ENCODE measurements around the gene KCNC2. TPM values are rescaled to one million over a fixed set of nuclear protein-coding genes. Genes with fewer than 3 reads are reported as not detected.
A peak's percentile ranks its signal among the peaks of the same experiment; 100 is the strongest.

The KCNC2 gene
- total RNA-seq (1 to 10 TPM in 1 of 4 donors, under 1 TPM in 3; under 0.01 to 1.1 (median 0.56) TPM), polyA plus RNA-seq (under 1 TPM in 1 of 3 donors, not detected in 2; 0.07 TPM)

DNA sequence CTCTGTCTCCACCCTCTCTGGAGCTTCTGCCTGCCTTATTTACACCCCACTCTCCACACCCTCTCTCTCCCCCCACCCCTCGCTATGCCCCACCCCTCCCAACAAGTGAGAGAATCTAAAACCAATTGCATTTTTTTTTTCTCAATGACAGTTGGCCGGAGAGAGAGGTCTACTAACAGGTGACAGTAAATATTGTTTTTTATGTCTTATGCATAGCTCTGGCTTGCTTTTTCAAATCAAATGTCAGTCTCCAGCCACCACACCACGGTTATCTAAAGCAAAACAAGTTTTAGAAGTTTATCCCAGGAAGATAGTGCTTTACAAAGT, at the start of gene KCNC2:
Gene KCNC2, minus strand, starts transcription at position 28 of the 327 bp plus-strand sequence.
- Histone ChIP-seq H3K4me3 (peak within 1 kb of the TSS in 1 of 4 donors; percentile 13), H3K4me1 (peaks cover 0 to 8% (median 4%) of the 10 kb centered on the region in 4 donors), H3K27me3 (peaks cover 7 to 49% (median 36%) of the 10 kb centered on the region in 3 donors), H3K9me3 (no peaks in the 10 kb centered on the region), H3K36me3 (no peaks in the 10 kb centered on the region), H3K27ac (no peak within 1 kb of the TSS)
- 35 to 51% methylated on average over 3 of the region's 3 CpGs for WGBS, 2 donors
- TF ChIP-seq, protein P1, sequence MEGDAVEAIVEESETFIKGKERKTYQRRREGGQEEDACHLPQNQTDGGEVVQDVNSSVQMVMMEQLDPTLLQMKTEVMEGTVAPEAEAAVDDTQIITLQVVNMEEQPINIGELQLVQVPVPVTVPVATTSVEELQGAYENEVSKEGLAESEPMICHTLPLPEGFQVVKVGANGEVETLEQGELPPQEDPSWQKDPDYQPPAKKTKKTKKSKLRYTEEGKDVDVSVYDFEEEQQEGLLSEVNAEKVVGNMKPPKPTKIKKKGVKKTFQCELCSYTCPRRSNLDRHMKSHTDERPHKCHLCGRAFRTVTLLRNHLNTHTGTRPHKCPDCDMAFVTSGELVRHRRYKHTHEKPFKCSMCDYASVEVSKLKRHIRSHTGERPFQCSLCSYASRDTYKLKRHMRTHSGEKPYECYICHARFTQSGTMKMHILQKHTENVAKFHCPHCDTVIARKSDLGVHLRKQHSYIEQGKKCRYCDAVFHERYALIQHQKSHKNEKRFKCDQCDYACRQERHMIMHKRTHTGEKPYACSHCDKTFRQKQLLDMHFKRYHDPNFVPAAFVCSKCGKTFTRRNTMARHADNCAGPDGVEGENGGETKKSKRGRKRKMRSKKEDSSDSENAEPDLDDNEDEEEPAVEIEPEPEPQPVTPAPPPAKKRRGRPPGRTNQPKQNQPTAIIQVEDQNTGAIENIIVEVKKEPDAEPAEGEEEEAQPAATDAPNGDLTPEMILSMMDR (IDR thresholded peaks at IDR 0.05) = no peak
- no peak for TF ChIP-seq POLR2A (IDR thresholded peaks at IDR 0.05)
- TF ChIP-seq POLR2AphosphoS5 (IDR thresholded peaks at IDR 0.05) = no peak
- no peak for TF ChIP-seq EP300 (IDR thresholded peaks at IDR 0.05)
- intact Hi-C loops (cut with DNase I) = no loop called here
- DNase-seq = no peak

DNA sequence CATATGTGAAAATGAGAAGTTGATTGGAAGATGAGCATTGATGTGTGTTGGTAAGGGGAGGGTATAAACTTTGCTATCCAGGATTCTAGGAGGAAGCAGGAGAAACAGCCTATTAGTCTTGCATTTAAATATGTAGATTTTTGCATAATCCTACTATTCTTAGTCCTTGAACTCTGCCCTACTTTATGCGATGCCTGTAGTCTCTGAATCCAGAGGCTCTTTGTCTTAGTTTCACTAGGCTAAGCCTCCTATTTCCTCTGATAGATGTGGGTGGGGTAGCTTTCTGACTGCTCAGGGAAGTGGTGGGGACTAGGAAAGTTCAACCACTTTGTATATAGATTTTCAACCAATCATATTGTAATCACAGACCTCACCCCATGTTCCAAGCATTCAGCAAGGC, 49.5 kb upstream of the KCNC2 start:
- Histone ChIP-seq H3K27ac (no peak overlapping the region), H3K9me3 (no peaks in the 10 kb centered on the region), H3K4me1 (no peaks in the 10 kb centered on the region), H3K4me3 (no peak overlapping the region), H3K36me3 (no peaks in the 10 kb centered on the region), H3K27me3 (no peaks in the 10 kb centered on the region)
- no peak for DNase-seq
- WGBS, 2 donors = 41 to 51% methylated on average over 1 of the region's 1 CpG
- TF ChIP-seq EP300 (IDR thresholded peaks at IDR 0.05) = no peak
- TF ChIP-seq, protein P1 (IDR thresholded peaks at IDR 0.05) = no peak
- no peak for TF ChIP-seq POLR2AphosphoS5 (IDR thresholded peaks at IDR 0.05)
- no peak for TF ChIP-seq POLR2A (IDR thresholded peaks at IDR 0.05)
- intact Hi-C loops (cut with DNase I) = no loop called here

DNA sequence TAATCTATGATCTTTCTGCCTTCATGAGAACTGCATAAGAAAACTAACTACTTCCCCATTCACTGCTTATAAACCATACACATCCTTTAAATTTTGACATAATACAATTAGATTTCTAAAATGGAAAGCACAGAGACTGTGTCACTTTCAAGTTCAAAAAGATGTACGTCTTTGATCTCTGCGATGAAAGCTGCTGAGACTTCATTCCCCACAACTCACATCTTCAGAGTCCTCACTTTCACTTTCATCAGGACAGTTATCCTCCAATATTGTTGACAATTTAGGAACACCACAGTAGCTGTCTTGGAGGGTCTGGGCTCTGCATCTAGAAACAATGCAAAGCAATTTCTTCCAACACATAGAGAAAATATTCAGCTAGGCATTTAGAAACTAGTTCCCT, 47.9 kb upstream of the KCNC2 start:
- H3K36me3 ChIP-seq = no peaks in the 10 kb centered on the region
- no peaks in the 10 kb centered on the region for H3K9me3 ChIP-seq
- no peaks in the 10 kb centered on the region for H3K27me3 ChIP-seq
- H3K4me1 ChIP-seq = no peaks in the 10 kb centered on the region
- H3K4me3 ChIP-seq = no peak overlapping the region
- DNase-seq = no peak
- 77 to 89% methylated on average over 2 of the region's 2 CpGs for WGBS, 2 donors
- TF ChIP-seq EP300 (IDR thresholded peaks at IDR 0.05) (no peak), POLR2A (IDR thresholded peaks at IDR 0.05) (no peak), POLR2AphosphoS5 (IDR thresholded peaks at IDR 0.05) (no peak)
- TF ChIP-seq, protein P1 (IDR thresholded peaks at IDR 0.05) = no peak
- no peak overlapping the region for H3K27ac ChIP-seq
- intact Hi-C loops (cut with DNase I) = no loop called here

DNA sequence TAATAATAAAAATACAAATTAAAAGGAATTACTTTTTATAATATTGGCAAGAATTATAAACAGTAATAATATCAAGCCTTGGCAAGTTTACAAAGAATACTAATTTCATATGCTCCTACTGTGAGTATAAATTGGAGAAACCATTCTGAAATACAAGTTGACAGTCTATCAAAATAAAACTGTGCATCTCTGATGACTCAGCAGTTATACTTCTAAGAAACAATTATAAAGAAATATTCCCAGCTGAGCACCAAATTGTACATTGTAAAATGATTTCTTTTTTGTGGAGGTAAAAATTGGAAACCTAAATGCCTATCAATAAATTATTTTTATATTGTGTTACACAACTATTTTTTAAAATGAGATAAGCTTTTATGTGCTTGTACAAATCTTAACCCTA, 35.5 kb upstream of the KCNC2 start:
- DNase-seq = no peak
- Histone ChIP-seq H3K27me3 (no peaks in the 10 kb centered on the region), H3K36me3 (no peaks in the 10 kb centered on the region), H3K4me3 (no peak overlapping the region), H3K4me1 (no peaks in the 10 kb centered on the region), H3K9me3 (no peaks in the 10 kb centered on the region), H3K27ac (no peak overlapping the region)
- TF ChIP-seq POLR2AphosphoS5 (IDR thresholded peaks at IDR 0.05) = no peak
- intact Hi-C loops (cut with DNase I) = no loop called here

DNA sequence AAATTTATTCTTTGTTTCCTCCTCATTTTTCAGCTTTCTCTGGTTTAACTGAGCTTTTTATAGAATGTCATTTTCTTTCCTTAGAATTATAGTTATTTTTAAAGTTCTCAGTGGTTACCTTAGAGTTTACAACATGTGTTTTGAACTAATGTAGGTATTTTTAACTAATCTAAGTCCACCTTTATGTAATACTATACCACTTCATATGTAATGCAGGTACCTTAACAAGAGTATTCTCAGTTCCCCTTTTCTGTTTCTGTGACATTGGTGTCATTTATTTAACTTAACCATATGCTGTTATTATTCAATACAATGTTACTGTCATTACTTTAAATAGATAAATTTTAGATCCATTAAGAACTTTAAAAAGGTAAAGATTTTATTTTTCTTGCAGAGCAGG, 30.3 kb upstream of the KCNC2 start:
- Histone ChIP-seq H3K36me3 (no peaks in the 10 kb centered on the region), H3K4me3 (no peak overlapping the region), H3K9me3 (no peaks in the 10 kb centered on the region), H3K27me3 (no peaks in the 10 kb centered on the region), H3K4me1 (no peaks in the 10 kb centered on the region), H3K27ac (no peak overlapping the region)
- intact Hi-C loops (cut with DNase I) = no loop called here
- TF ChIP-seq, protein P1 (IDR thresholded peaks at IDR 0.05) = no peak
- TF ChIP-seq POLR2AphosphoS5 (IDR thresholded peaks at IDR 0.05) (no peak), EP300 (IDR thresholded peaks at IDR 0.05) (no peak), POLR2A (IDR thresholded peaks at IDR 0.05) (no peak)
- no peak for DNase-seq
